WTC11 (cell line): ENCODE results near the gene UAP1. TPM values are rescaled to one million over a fixed set of nuclear protein-coding genes. Genes with fewer than 3 reads are reported as not detected.
"Not testable (repeated sequence)": the region's sequence is repeated elsewhere in the genome, so short reads cannot be mapped to it uniquely, and the experiment has no call there.

Source experiments
- ATAC-seq: fragments of 200-7000 bp; cut with Tn5 transposase; 2 replicates; pipeline ENCODE4 v1.10.0; 2021; ENCODE audit warnings: mild to moderate bottlenecking, moderate library complexity
- CTCF ChIA-PET: fragments of 300-600 bp; sonication (Branson Sonifier 250); formaldehyde crosslinking; loops from one replicate; lab custom pipeline; 2021; ENCODE audit warnings: antibody characterized with exemption; lab: Charles Lee
- POLR2A ChIA-PET: fragments of 350-600 bp; sonication (Branson Sonifier 250); formaldehyde crosslinking; loops from one replicate; lab custom pipeline; 2021; ENCODE audit warnings: antibody characterized with exemption; lab: Charles Lee
- DNase-seq: peaks from one replicate; pipeline ENCODE4 v3.0.0; 2021; ENCODE audit warnings: low spot score
- H3K27ac Mint-ChIP-seq: 2 replicates; pipeline ENCODE4 v1.8.0; 2021; ENCODE audit warnings: mixed read lengths
- H3K27me3 Mint-ChIP-seq: 2 replicates; pipeline ENCODE4 v1.8.0; 2021; ENCODE audit warnings: low read depth, mild to moderate bottlenecking, moderate library complexity, mixed read lengths
- H3K36me3 Mint-ChIP-seq: 2 replicates; pipeline ENCODE4 v1.8.0; 2021; ENCODE audit warnings: mixed read lengths
- H3K4me1 Mint-ChIP-seq: 2 replicates; pipeline ENCODE4 v1.8.0; 2022; ENCODE audit warnings: mixed read lengths
- H3K4me3 Mint-ChIP-seq: 2 replicates; pipeline ENCODE4 v1.8.0; 2021; ENCODE audit warnings: mild to moderate bottlenecking, moderate library complexity, mixed read lengths
- H3K9me3 Mint-ChIP-seq: 2 replicates; pipeline ENCODE4 v1.8.0; 2021; ENCODE audit warnings: mixed read lengths
- AR ChIP-seq: fragments of 250-450 bp; sonication (Bioruptor Pico); IDR thresholded peaks from 2 replicates; pipeline ENCODE4 v1.9.0; 2021; ENCODE audit warnings: mild to moderate bottlenecking
- ATF1 ChIP-seq: sonication (generic); formaldehyde crosslinking; IDR thresholded peaks from 2 replicates; pipeline ENCODE4 v1.8.1; 2023; ENCODE audit warnings: mild to moderate bottlenecking, moderate library complexity, missing genetic modification reagents
- ATF2 ChIP-seq: sonication (generic); formaldehyde crosslinking; IDR thresholded peaks from 2 replicates; pipeline ENCODE4 v1.8.1; 2022; ENCODE audit warnings: low read depth, missing genetic modification reagents, borderline replicate concordance
- CBFB ChIP-seq: sonication (generic); formaldehyde crosslinking; IDR thresholded peaks from 2 replicates; pipeline ENCODE4 v1.8.1; 2022; ENCODE audit warnings: mild to moderate bottlenecking, low read depth, missing genetic modification reagents
- ELF4 ChIP-seq: sonication (generic); formaldehyde crosslinking; IDR thresholded peaks from 2 replicates; pipeline ENCODE4 v1.8.1; 2022; ENCODE audit warnings: low read depth, mild to moderate bottlenecking, moderate library complexity, missing genetic modification reagents
- EMX1 ChIP-seq: fragments of 250-450 bp; sonication (Bioruptor Pico); IDR thresholded peaks from 2 replicates; pipeline ENCODE4 v1.8.0; 2021; ENCODE audit warnings: mild to moderate bottlenecking
- FOXK1 ChIP-seq: sonication (generic); formaldehyde crosslinking; IDR thresholded peaks from 2 replicates; pipeline ENCODE4 v1.8.0; 2022; ENCODE audit warnings: mild to moderate bottlenecking, moderate library complexity, missing genetic modification reagents
- HMGXB4 ChIP-seq: sonication (generic); formaldehyde crosslinking; IDR thresholded peaks from 2 replicates; pipeline ENCODE4 v1.8.1; 2023; ENCODE audit warnings: mild to moderate bottlenecking, moderate library complexity, missing genetic modification reagents
- IRF2 ChIP-seq: sonication (generic); formaldehyde crosslinking; IDR thresholded peaks from 2 replicates; pipeline ENCODE4 v1.8.0; 2022; ENCODE audit warnings: low read depth, missing genetic modification reagents, borderline replicate concordance
- JAZF1 ChIP-seq: fragments of 250-450 bp; sonication (Bioruptor Pico); IDR thresholded peaks from 2 replicates; pipeline ENCODE4 v1.9.0; 2021; ENCODE audit warnings: moderate library complexity, mild to moderate bottlenecking, inconsistent platforms
- KAT7 ChIP-seq: sonication (generic); formaldehyde crosslinking; IDR thresholded peaks from 2 replicates; pipeline ENCODE4 v1.8.1; 2023; ENCODE audit warnings: missing genetic modification reagents, mild to moderate bottlenecking, borderline replicate concordance
- MYBL2 ChIP-seq: sonication (generic); formaldehyde crosslinking; IDR thresholded peaks from 2 replicates; pipeline ENCODE4 v1.8.1; 2023; ENCODE audit warnings: mild to moderate bottlenecking, moderate library complexity, missing genetic modification reagents
- NFYB ChIP-seq: sonication (generic); formaldehyde crosslinking; conservative IDR thresholded peaks from 2 replicates; pipeline ENCODE4 v1.8.0; 2022; ENCODE audit warnings: low read depth, missing genetic modification reagents
- NR1H2 ChIP-seq: sonication (generic); formaldehyde crosslinking; IDR thresholded peaks from 2 replicates; pipeline ENCODE4 v1.9.0; 2021; ENCODE audit warnings: mild to moderate bottlenecking, moderate library complexity, missing genetic modification reagents
- NR3C1 ChIP-seq: sonication (generic); formaldehyde crosslinking; conservative IDR thresholded peaks from 2 replicates; pipeline ENCODE4 v1.8.1; 2023; ENCODE audit warnings: low read depth, mild to moderate bottlenecking, missing genetic modification reagents
- STAT6 ChIP-seq: sonication (generic); formaldehyde crosslinking; conservative IDR thresholded peaks from 2 replicates; pipeline ENCODE4 v1.8.1; 2023; ENCODE audit warnings: mild to moderate bottlenecking, low read depth, missing genetic modification reagents, moderate library complexity
- USF1 ChIP-seq: sonication (generic); formaldehyde crosslinking; IDR thresholded peaks from 2 replicates; pipeline ENCODE4 v1.8.0; 2022; ENCODE audit warnings: mild to moderate bottlenecking, missing genetic modification reagents
- ZBTB21 ChIP-seq: sonication (generic); formaldehyde crosslinking; IDR thresholded peaks from 2 replicates; pipeline ENCODE4 v1.8.1; 2023; ENCODE audit warnings: mild to moderate bottlenecking, missing genetic modification reagents, borderline replicate concordance
- ZNF416 ChIP-seq: fragments of 250-450 bp; sonication (Bioruptor Pico); IDR thresholded peaks from 2 replicates; pipeline ENCODE4 v1.9.0; 2021; ENCODE audit warnings: mild to moderate bottlenecking, inconsistent platforms
- total RNA-seq: library from RNA; stranded (reverse); gene quantifications from 3 replicates; pipeline ENCODE4 v1.2.3, GENCODE V29; 2021

UAP1 gene
- total RNA-seq, 1 experiment from 2014 or later: 31.1 TPM

GRCh38 chr1:162566870-162567269 lies 5.3 kb downstream of the UAP1 start:
- Mint-ChIP-seq H3K4me1 (peaks cover 14% of the 10 kb centered on the region), H3K4me3 (no peak overlapping the region), H3K9me3 (no peaks in the 10 kb centered on the region), H3K27ac (no peak overlapping the region)
- ATAC-seq (no peak), DNase-seq (no peak)
- POLR2A ChIA-PET: no interaction called here
- TF ChIP-seq KAT7: no peak
- TF ChIP-seq EMX1 (CRISPR knock-in tag): no peak
- TF ChIP-seq FOXK1 (CRISPR knock-in tag): no peak
- TF ChIP-seq JAZF1 (CRISPR knock-in tag): no peak
- TF ChIP-seq, all 79 proteins: peak for 0
- CTCF ChIA-PET: interaction anchor here (0.8 kb wide), 1 partner anchor 530 kb away, joined by 4 read pairs; no protein-coding TSS in a partner anchor
- peaks cover 7% of the 10 kb centered on the region for H3K27me3 Mint-ChIP-seq
- peaks cover 16% of the 10 kb centered on the region for H3K36me3 Mint-ChIP-seq

GRCh38 chr1:162568802-162569201 lies 7.3 kb downstream of the UAP1 start:
- TF ChIP-seq AR (no peak), ZBTB21 (CRISPR knock-in tag) (no peak), USF1 (no peak), JAZF1 (CRISPR knock-in tag) (no peak), NR1H2 (no peak), CBFB (no peak), STAT6 (CRISPR knock-in tag) (no peak), NR3C1 (CRISPR knock-in tag) (no peak), ATF1 (no peak), NFYB (no peak), ATF2 (CRISPR knock-in tag) (no peak), ELF4 (CRISPR knock-in tag) (no peak), IRF2 (no peak)
- DNase-seq: no peak
- no peak overlapping the region for H3K27ac Mint-ChIP-seq
- H3K27me3 Mint-ChIP-seq: no peaks in the 10 kb centered on the region
- peaks cover 16% of the 10 kb centered on the region for H3K36me3 Mint-ChIP-seq
- ChIA-PET POLR2A (no interaction called here), CTCF (no interaction called here)
- no peak overlapping the region for H3K4me3 Mint-ChIP-seq
- no peaks in the 10 kb centered on the region for H3K9me3 Mint-ChIP-seq
- ATAC-seq: no peak
- peaks cover 9% of the 10 kb centered on the region for H3K4me1 Mint-ChIP-seq

GRCh38 chr1:162570718-162571117 lies 9.2 kb downstream of the UAP1 start:
- Mint-ChIP-seq H3K4me3 (no peak overlapping the region), H3K27me3 (no peaks in the 10 kb centered on the region), H3K27ac (no peak overlapping the region), H3K4me1 (peaks cover 4% of the 10 kb centered on the region), H3K9me3 (no peaks in the 10 kb centered on the region)
- DNase-seq (no peak), ATAC-seq (no peak)
- CTCF ChIA-PET: no interaction called here
- POLR2A ChIA-PET: no interaction called here
- TF ChIP-seq HMGXB4 (no peak), ZNF416 (CRISPR knock-in tag) (no peak), MYBL2 (no peak)
- TF ChIP-seq, all 79 proteins: peak for 0
- peaks cover 16% of the 10 kb centered on the region for H3K36me3 Mint-ChIP-seq

- H3K4me1 Mint-ChIP-seq, H3K27me3 Mint-ChIP-seq, H3K4me3 Mint-ChIP-seq, H3K9me3 Mint-ChIP-seq, CTCF ChIA-PET, ATAC-seq, DNase-seq, H3K27ac Mint-ChIP-seq: not testable (repeated sequence)
- H3K36me3 Mint-ChIP-seq: peaks cover 13% of the 10 kb centered on the region
- POLR2A ChIA-PET: interaction anchor here (0.6 kb wide), 1 partner anchor 224 kb away, joined by 3 read pairs; no protein-coding TSS in a partner anchor
Observed at GRCh38 chr1:162571121-162571520, 9.6 kb downstream of the UAP1 start.
